Hepatocyte (in vitro differentiated cells): Measurements from ENCODE around the gene RIMS4. TPM values are rescaled to one million over a fixed set of nuclear protein-coding genes. Genes with fewer than 3 reads are reported as not detected.

ENCODE experiments used
- DNase-seq: peaks from one replicate; pipeline ENCODE4 v3.0.0-alpha.2; 2016; ENCODE audit warnings: low spot score
- H2AFZ ChIP-seq: fragments of 200-600 bp; sonication (generic); 2 replicates; pipeline ENCODE4 v1.6.0; 2016; ENCODE audit warnings: antibody characterized with exemption, mild to moderate bottlenecking
- H3K27ac ChIP-seq: fragments of 200-600 bp; sonication (generic); 2 replicates; pipeline ENCODE4 v1.5.1; 2016; ENCODE audit warnings: mild to moderate bottlenecking
- H3K27me3 ChIP-seq: fragments of 200-600 bp; sonication (generic); 2 replicates; pipeline ENCODE4 v1.6.1; 2016
- H3K36me3 ChIP-seq: fragments of 200-600 bp; sonication (generic); replicated peaks from 2 replicates; pipeline ENCODE4 v1.5.1; 2016; ENCODE audit warnings: low read depth; ENCODE audit not compliant: insufficient read depth
- H3K4me1 ChIP-seq: fragments of 200-600 bp; sonication (generic); 2 replicates; pipeline ENCODE4 v1.5.1; 2016; ENCODE audit warnings: mild to moderate bottlenecking, moderate library complexity; ENCODE audit not compliant: insufficient read depth
- H3K4me2 ChIP-seq: fragments of 200-600 bp; sonication (generic); 2 replicates; pipeline ENCODE4 v1.6.0; 2016
- H3K4me3 ChIP-seq: fragments of 200-600 bp; sonication (generic); 2 replicates; pipeline ENCODE4 v1.5.1; 2016; ENCODE audit warnings: mild to moderate bottlenecking
- H3K79me2 ChIP-seq: fragments of 200-600 bp; sonication (generic); 2 replicates; pipeline ENCODE4 v1.6.0; 2017; ENCODE audit warnings: mild to moderate bottlenecking
- H3K9me2 ChIP-seq: fragments of 200-600 bp; sonication (generic); replicated peaks from 2 replicates; pipeline ENCODE4 v1.6.0; 2017; ENCODE audit warnings: mild to moderate bottlenecking; ENCODE audit not compliant: insufficient read depth
- H3K9me3 ChIP-seq: fragments of 200-600 bp; sonication (generic); 2 replicates; pipeline ENCODE4 v1.5.1; 2016; ENCODE audit warnings: low read depth, mild to moderate bottlenecking
- H4K20me1 ChIP-seq: fragments of 200-600 bp; sonication (generic); 2 replicates; pipeline ENCODE4 v1.6.0; 2016; ENCODE audit warnings: mild to moderate bottlenecking; ENCODE audit not compliant: insufficient read depth, poor library complexity, severe bottlenecking
- CTCF ChIP-seq: fragments of 200-600 bp; sonication (generic); IDR thresholded peaks from 2 replicates; pipeline ENCODE4 v1.5.1; 2016; ENCODE audit warnings: antibody characterized with exemption, mild to moderate bottlenecking; ENCODE audit not compliant: poor library complexity
- EZH2 ChIP-seq: fragments of 200-600 bp; sonication (generic); IDR thresholded peaks from 2 replicates; pipeline ENCODE4 v1.6.1; 2016; ENCODE audit warnings: antibody characterized with exemption, mild to moderate bottlenecking, borderline replicate concordance
- EZH2phosphoT487 ChIP-seq: fragments of 200-600 bp; sonication (generic); IDR thresholded peaks from one replicate; pipeline ENCODE4 v1.6.1; 2018; ENCODE audit warnings: antibody characterized with exemption, mild to moderate bottlenecking, low read depth, moderate library complexity; ENCODE audit not compliant: unreplicated experiment, severe bottlenecking
- WGBS: methylation state at CpG from one replicate; pipeline ENCODE4 v1.1.6; 2016; ENCODE audit warnings: low lambda C conversion rate; ENCODE audit errors: missing lambda C conversion rate; 5-methylcytosine and 5-hydroxymethylcytosine counted together
- polyA plus RNA-seq: library from polyadenylated mRNA; unstranded; fragments of >200 nt; fragmentation: Nextera tagmentation; extraction: Ambion mirVana; gene quantifications from 2 replicates; pipeline ENCODE4 v1.2.1, GENCODE V29; 2016
- total RNA-seq: library from RNA; depleted of rRNA; stranded (reverse); fragments of >200 nt; gene quantifications from 2 replicates; pipeline ENCODE4 v1.2.3, GENCODE V29; 2014

The RIMS4 gene
- total and polyA plus RNA-seq, 2 experiments from 2014 or later: 5.1 to 9.0 TPM

- Histone ChIP-seq H4K20me1 (no peaks in the 10 kb centered on the region), H3K27me3 (no peaks in the 10 kb centered on the region), H3K4me3 (no peak overlapping the region), H3K4me1 (no peaks in the 10 kb centered on the region), H3K27ac (no peak overlapping the region), H3K9me3 (no peaks in the 10 kb centered on the region), H3K4me2 (no peak overlapping the region), H3K9me2 (no peaks in the 10 kb centered on the region), H2AFZ (no peak overlapping the region), H3K79me2 (no peaks in the 10 kb centered on the region), H3K36me3 (no peaks in the 10 kb centered on the region)
- no peak for DNase-seq
- TF ChIP-seq CTCF: no peak
- no peak for TF ChIP-seq EZH2phosphoT487
- TF ChIP-seq EZH2: no peak
- WGBS: 63% methylated on average over 11 of the region's 11 CpGs
Observed at GRCh38 chr20:44720997-44721784, 89.2 kb downstream of the RIMS4 start.

GRCh38 chr20:44720621-44720996 is 89.7 kb downstream of the RIMS4 start:
- Histone ChIP-seq H3K36me3 (no peaks in the 10 kb centered on the region), H3K4me2 (no peak overlapping the region), H3K27me3 (no peaks in the 10 kb centered on the region), H3K9me2 (no peaks in the 10 kb centered on the region), H3K4me3 (no peak overlapping the region), H2AFZ (no peak overlapping the region), H3K4me1 (no peaks in the 10 kb centered on the region), H3K9me3 (no peaks in the 10 kb centered on the region), H3K27ac (no peak overlapping the region), H4K20me1 (no peaks in the 10 kb centered on the region), H3K79me2 (no peaks in the 10 kb centered on the region)
- TF ChIP-seq EZH2phosphoT487: no peak
- no peak for TF ChIP-seq EZH2
- TF ChIP-seq CTCF: no peak
- no peak for DNase-seq
- 79% methylated on average over 7 of the region's 7 CpGs for WGBS

- H3K4me2 ChIP-seq: no peak overlapping the region
- WGBS: 89% methylated on average over 19 of the region's 19 CpGs
Observed at GRCh38 chr20:44719841-44720240, 90.5 kb downstream of the RIMS4 start.

More at GRCh38 chr20:44719841-44720240, 90.5 kb downstream of the RIMS4 start:
- no peaks in the 10 kb centered on the region for H3K79me2 ChIP-seq
- no peaks in the 10 kb centered on the region for H4K20me1 ChIP-seq
- no peaks in the 10 kb centered on the region for H3K27me3 ChIP-seq
- no peaks in the 10 kb centered on the region for H3K9me2 ChIP-seq
- TF ChIP-seq EZH2 (no peak), EZH2phosphoT487 (no peak), CTCF (no peak)
- no peaks in the 10 kb centered on the region for H3K4me1 ChIP-seq
- H3K36me3 ChIP-seq: no peaks in the 10 kb centered on the region
- H3K4me3 ChIP-seq: no peak overlapping the region
- H2AFZ ChIP-seq: no peak overlapping the region
- no peak for DNase-seq
- H3K27ac ChIP-seq: no peak overlapping the region
- H3K9me3 ChIP-seq: no peaks in the 10 kb centered on the region
